T-helper 22 cell (primary cell): Measurements from ENCODE around the gene IL18R1.

ENCODE experiments used
- DNase-seq: peaks from one replicate; pipeline ENCODE4 v3.0.0-alpha.2; 2020; ENCODE audit warnings: low read depth

IL18R1 gene

DNA sequence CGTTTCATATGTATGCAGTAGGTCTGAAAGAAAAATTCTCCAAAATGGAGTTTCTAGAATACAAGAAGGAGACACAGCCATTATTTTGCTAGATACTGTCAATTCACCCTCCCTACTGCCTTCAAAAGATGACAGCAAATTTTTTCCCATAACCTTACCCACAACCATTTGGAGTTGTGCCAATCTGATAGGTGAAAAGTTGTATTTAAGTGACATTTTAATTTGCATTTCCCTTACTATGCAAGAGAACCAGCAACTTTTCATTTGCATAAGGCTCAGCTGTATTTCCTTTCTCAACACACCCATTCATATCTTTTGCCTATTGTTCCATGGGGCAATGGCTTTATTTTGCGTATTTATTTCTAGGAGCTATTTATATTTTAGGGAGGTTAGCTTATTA lies 36.0 kb downstream of the IL18R1 start:
- no peak for DNase-seq

DNA sequence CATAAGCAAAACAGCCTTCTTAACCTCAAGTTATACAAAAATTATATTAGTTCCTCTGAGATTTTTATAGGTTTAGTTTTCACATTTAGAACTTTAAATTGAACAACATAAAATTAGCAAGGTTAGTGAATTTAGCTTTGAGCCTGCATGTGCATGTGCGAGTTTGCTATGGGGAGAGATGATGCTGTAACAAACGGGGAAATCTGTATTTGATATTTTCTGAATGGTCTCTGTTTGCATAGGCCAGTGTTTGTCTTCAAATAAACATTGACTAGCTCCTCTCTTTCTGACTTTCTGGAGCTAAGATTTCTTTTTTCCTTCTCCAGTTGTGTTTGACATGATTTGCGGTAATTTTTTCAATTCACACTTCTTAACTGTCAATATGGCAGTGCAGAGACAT lies 36.5 kb downstream of the IL18R1 start:
- DNase-seq: no peak

DNA sequence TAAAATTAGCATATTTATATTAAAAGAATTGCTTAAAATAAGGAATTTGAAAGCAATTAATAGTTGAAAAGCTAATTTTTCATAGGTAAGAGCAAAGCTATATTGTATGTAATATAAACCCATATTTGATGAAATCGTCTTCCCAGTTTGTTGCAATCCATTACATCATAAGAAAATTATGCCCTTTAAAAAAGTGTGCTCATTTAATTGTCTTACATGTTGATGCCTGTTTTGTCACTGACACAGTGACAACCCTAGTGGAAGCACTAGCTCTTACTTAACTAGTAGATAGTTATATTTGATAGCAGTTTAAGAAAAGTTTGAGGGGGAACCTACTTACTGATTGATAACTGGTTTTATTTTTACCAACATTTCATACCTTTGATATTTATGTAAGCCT lies 37.3 kb downstream of the IL18R1 start:
- no peak for DNase-seq

DNA sequence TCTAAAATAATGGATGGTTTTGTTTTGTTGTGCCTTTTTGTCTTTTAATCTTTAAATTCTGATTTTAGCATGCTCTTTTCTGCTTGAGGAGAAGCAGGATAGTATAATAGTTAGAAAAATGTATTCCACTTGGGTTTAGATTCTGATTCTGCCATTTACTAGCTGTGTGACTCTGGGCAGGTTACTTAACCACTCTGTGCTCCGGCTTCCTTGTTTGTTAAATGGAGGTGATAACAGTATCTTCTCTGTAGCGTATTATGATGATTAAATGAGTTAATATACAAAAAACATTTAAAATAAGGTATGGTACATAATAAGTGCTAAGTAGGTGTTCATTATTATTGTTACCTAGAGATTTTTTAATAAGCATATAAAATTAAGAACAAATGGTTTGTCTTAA lies 40.4 kb downstream of the IL18R1 start:
- DNase-seq: no peak

DNA sequence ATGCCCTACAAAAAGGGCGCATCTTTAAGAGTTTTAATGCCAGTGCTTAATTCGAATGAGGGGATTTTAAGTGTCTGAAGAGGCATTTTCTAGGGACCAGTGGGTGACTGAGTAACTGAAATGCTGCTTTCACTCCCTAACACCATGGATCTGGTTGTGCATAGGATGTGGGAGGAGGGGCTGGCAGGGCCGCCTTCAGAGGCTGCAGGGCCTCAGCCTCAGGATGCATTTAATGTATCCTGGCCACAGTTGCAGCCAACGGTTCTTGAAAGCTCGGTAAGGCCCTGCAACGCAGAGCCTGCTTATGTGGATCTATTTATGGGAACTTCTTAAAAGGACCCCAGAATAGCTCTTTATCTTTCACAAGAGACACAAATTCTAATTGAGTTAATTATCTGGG lies 41.6 kb downstream of the IL18R1 start:
- DNase-seq: no peak

DNA sequence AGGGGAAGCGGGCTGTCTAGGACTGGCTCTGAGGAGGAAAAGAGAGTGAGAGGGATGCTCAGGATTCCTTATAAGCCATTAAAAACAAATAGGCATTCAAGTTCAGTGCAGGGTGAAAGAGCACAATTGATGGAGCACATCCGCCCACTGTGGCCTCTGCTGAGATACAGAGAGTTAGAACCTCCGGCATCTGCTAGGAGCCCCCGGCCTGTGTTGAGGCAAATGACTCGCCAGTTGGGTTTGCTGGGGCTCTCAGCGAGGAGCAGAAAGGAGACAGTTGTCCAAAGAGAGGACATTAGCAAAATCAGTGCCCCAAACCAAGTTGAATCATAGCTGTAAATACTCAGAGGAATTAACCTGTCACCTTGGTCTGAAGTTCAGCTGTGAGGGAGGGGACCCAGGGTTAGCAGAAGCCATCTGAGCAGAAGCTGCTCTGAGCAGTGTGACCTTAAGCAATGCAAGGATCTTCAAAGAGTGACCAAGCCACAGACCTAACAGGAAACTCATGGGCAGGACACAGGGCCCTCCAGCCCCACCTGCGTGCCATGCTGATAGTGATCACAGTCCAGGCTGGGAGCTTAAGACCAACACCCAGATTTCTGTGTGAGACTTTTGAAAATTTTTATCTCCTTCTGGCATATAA lies 44.0 kb downstream of the IL18R1 start:
- DNase-seq: no peak

DNA sequence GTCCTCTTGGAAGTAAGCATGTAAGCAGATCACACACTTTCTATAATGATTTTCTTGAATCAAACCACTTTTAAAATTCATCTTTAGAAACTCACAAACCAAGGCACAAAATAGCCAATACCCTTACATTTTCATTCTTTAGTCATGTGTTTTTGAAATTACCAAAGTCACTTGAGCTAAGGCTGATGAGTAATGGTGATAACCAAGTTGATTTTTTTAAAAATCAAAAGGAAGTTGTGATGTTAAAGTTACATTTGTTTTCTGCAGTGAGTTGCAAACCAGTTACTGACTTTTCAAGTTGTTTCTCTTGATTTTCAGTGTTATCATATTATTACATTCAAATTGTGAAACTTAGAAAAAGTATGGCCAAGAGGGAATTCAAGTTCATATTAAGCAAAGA lies 45.9 kb downstream of the IL18R1 start:
- no peak for DNase-seq

DNA sequence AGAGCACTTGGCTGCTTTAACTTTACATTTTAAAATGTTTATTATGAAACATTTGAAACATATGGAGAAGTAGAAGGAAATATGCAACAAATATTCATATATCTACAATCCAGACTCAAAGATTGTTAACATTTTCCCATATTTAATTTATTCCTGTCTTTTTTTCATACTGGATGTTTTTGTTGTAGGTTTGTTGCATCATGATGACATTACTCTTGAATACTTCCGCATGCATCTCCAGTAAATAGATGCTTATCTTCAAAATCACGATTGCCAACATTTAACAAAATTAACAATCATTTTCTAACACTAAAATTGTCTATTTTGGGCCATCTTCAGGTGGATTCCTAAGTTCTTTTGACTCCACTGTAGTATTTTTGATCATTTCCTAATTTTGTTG lies 46.3 kb downstream of the IL18R1 start:
- DNase-seq: no peak

DNA sequence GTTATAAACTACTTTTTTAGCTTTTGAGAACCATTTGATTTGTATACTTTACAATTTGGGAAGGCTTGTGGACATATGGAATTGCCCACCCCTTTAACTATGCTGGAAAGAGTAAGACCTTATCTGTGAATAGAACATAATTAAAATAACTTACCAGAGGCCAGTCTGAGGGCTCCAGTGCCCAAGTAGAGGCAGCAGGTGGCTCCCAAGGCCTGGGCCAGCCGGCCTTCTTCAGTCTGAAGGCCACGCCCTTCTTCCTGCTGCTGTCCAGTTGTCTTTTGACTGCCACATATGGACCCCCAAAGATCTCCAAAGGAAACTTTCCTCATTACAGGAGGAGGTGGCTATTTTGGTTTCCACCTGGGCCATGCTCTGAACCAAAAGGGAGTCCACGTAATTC lies 55.4 kb downstream of the IL18R1 start:
- no peak for DNase-seq

DNA sequence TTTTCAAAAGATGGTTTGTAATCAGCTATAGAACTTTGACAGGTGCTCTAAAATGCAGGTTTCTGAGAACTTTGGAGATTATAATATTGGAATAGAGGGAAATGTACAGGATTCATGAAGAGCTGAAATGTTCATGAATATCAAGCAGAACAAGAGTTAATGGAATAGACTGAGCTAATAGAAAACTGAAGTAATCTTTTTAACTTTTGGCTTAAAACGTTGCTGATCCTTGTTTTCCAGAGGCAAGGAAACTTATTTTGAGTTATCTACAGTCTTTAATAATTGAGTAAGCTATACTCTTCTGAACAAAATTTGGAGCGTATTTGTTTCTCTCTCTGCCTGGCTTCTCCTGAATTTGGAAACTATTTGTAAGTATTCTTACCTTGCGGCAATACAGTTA lies 56.6 kb downstream of the IL18R1 start:
- no peak for DNase-seq

DNA sequence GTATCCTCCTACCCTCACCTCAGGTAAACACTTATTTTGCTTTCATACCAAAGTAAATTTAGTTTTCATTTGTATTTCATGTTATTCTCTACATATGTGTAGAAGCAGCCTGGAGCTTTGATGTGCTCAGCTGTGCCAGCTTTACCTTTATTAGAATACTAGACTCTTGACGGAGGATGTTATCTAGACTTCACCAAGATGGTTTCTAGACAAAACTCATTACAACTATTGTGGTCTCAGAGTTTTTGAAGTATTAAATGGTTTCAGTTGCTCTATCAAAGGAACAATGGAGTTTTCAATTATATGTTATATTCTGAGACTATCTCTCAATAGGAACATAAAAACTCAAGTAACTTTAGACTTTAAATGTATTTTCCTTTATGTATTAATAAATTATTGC lies 62.4 kb downstream of the IL18R1 start:
- no peak for DNase-seq

DNA sequence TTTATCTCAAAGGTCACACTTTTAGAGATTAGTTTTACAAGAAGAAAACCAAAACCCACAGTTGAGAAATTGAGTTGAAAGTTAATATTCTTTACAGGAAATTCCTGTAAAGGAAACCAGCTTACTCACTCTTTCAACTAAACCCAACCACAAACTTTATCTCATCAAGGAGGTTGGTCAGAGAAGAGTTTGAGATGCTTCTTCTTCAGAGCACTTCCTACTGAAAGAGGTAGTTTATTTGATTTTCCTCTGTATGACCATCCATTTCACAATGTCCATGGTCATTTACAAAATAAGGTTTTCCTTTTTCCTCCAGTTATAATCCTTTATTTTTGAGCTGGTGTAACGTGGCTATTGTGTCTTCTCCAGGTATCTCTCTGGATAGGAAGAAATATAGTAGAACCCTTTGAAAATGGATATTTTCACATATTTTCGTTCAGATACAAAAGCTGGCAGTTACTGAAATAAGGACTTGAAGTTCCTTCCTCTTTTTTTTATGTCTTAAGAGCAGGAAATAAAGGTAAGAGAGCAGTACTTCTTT lies 62.9 kb downstream of the IL18R1 start:
- DNase-seq: no peak

DNA sequence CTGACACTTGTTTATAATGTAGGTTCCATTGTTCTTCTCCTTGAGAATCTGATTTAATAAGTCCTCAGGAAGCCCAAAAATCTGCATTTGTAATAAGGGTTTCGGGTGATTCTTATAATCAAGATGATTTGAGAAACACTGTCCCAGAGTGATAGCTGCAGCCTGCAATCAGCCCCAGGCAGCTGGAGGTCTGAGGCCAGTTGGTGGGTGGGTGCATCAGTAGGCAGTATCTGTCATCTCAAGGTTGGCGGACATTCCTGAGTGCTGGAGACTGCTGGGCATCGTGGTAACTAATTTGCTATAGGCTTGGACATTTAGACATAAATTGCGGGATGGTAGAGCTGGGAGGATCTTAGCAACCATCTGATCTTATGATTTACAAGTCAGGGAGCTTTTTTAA lies 64.7 kb downstream of the IL18R1 start:
- DNase-seq: no peak

DNA sequence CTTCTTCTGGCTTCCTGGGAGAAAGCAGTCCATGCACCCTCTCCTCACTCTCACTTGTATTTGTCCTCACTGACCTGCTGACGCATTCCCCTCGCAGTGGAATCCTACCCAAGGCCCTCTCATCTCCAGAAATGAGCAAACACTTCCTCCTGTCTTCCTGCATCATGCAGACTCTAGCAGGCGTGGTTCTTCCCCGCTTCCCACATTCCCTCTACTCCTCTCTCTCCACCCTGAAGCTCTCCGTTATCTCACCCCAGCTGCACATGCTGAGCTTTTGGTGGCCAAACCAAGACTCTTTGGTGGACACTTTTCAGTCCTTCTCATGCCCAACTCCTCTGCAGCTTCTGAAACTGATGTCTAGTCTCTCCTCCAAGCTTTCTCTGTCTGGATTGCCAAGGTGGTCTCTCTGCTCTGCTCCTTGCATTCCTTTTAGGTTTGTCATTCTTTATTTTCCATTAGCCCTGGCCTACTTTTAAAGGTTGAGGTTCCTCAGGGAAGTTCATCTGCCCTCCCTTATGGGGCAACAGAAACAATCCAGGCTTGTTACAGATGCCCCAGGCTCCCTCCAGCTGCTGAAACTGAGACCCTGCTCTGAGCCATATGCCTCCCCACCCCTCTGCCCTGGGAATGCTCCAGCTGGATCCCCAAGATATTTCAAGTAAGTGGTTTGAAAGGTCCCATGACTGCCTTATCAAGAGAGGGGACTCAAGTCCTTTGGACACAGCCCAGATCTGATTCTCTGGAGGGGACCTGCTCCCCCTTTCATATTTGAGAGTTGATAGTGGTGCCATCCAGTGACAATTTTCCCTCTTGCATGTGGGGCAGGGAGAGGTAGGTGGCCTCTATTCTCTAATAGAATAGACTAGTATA lies 66.5 kb downstream of the IL18R1 start:
- DNase-seq: no peak

DNA sequence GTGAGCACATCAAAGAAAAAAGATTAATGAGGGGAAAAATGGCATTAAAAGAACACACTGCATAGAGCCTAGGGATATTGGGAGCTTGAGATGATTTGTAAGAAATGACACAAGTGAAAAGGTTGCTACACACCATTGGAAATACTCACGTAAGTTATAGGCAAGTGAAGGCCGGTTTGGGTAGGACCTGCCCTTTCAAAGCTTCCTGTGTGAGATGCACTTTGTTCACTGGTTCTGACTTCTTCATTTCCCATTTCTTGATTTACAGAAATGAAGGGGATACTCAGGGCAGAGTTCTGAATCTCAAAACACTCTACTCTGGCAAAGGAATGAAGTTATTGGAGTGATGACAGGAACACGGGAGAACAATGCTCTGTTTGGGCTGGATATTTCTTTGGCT lies 67.3 kb downstream of the IL18R1 start, which contains the start of gene IL18RAP:
TSS of gene IL18RAP (plus strand) at position 251 of the 400 bp plus-strand sequence. CDS start at position 369, 118 bp downstream.
- no peak for DNase-seq

DNA sequence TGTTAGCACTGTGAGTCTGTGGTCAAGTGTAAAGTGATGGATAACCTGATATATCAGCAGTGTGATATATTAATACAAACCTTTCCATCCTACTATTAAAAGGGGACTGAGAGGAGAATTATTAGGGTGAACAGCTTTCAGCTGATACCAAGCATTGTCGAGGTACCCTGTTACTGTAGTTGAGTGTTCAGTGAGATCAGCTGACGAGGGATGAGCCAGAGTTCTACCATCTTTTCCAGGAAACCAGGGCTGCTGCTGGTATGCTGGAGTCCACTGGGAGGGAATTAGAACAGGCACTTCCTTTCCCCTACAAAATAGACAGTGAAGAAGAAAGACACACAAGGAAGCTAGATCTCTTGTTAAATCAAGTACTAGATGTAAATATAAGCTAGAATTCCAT lies 67.8 kb downstream of the IL18R1 start:
- DNase-seq: no peak

DNA sequence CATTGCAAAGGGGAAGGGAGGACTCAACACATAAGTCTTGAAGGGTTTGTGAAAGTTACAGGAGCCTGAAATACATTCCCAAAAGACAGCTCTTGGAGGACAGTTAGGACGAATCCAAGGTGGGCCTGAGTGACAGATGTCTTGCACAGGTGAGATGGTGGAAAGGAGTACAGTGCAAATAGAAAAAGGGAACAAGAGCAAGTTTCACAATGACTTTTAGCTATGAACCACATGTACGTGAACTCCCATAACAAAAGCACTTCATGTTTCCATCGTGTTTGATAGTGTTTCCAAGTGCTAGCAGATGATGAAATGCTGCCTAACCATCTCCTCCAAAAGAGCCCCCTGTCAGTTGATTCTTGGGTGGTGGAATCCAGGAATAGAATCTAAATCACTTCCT lies 69.2 kb downstream of the IL18R1 start:
- no peak for DNase-seq

DNA sequence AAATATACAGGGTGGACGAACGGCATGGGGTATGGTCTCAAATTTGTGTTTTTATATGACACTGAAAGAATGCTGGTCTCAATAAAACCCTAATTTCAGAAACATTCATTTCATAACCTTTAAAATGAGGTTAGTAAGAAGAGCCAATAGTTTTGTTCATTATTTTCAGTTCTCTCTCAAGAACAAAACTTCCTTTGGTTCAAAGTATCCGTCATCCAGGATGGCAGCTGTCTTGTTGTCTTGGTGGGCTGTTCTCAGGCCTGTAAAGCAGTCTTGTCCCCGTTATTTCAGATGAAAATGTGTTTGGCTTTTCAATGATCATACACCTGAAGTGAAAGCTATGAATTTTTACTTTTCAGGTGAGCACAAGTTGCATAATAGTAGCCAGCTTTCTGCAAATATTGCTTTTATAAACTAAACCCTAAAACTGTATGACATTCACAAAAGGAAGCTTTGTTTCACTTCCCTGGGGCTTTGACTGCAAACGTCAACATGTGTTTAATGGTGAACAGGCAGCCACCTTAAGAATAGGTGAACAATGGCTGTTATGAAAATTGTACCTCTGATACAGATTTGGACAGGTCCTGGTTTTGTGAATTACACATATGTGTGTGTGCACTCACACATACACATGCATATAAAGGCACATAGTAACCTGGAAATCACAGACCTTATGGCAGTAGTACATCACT lies 70.0 kb downstream of the IL18R1 start:
- no peak for DNase-seq

DNA sequence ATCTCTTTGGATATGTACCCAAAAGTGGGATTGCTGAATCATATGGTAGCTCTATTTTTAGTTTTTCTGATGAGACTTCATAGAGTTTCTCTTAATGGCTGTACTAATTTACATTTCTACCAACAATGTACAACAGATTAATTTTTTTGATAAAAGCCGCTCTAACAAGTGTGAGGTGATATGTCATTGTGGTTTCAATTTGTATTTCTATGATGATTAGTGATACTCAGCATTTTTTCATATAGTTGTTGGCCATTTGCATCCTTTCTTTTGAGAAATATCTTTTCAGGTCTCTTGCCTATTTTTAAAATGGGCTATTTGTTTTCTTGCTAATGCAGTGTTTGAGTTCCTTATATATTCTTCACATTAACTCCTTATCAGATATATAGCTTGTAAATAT lies 71.7 kb downstream of the IL18R1 start:
- no peak for DNase-seq

DNA sequence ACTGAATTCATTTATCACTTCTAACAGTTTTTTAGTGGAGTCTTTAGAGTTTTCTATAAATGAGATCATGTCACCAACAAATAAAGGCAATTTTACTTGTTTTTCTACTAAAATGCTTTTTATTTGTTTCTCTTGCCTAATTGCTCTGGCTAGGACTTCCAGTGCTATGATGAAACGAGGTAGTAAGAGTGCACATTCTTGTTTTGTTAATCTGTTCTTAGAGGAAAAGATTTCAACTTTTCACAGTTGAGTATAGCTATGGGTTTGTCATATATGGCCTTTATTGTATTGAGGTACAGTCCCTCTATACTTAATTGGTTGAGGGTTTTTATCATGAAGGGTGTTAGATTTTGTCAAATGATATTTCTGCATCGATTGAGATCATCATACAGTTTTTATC lies 73.0 kb downstream of the IL18R1 start:
- DNase-seq: no peak

DNA sequence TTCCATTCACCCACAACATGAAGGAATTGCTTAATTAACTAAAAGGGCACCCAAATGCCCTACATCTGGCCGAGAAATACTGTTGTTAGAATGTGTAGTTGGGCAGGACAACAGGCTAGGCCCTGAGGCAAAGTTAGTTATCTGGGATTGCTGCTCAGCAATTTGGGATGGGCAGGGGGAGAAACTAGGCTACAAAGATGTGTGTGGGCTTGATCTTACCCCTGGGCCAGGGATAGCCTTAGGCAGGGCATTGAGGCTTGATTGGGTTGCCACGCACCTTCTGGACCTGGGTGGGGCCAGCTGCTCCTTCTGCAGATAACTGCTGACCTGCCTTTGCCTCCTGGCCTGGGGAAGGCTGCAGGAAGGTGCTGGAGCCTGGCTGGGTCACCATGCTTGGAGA lies 76.8 kb downstream of the IL18R1 start:
- no peak for DNase-seq

DNA sequence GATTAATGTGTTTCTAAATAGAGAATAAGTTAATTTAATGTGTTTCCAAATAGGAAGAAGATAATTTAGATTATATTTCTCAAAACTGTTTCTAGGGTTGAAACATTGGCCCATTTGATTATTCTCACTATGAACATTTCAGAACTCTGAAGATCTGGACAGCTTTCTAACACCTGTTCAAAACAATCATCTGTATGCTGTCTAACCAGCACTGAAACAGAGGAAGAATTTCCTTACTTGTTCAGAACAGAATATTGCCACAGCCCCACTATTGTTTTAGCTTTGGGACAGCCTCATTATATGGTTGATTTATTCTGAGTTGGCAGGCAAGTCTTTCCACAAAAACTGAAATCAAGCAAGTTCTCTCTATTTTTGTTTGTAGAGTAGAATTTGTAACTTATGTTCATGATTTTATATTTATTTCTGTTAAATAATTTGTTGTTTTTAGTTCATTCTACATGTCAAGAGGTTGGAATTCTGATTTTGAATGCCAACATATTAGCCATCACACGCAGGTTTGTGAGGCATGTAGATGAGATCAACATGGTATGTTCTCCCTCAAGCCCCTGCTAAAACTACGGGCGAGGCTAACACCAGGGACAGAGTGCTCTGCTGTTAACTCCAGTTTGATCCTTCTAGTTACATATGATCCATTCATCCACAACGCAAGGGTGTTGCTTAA lies 78.5 kb downstream of the IL18R1 start:
- DNase-seq: no peak
